Endodermal cell (in vitro differentiated cells): ENCODE results near the gene TMEM147. TPM values are rescaled to one million over a fixed set of nuclear protein-coding genes. Genes with fewer than 3 reads are reported as not detected.

Experiments used
- DNase-seq: peaks from one replicate; pipeline ENCODE4 v3.0.0-alpha.2; 2017
- H3K27ac ChIP-seq: 2 replicates; pipeline ENCODE4 v1.5.1; 2013; ENCODE audit warnings: mild to moderate bottlenecking, low read depth, low read length, moderate library complexity
- H3K27me3 ChIP-seq: 2 replicates; pipeline ENCODE4 v1.6.1; 2013; ENCODE audit warnings: mild to moderate bottlenecking, low read length, moderate library complexity; ENCODE audit not compliant: insufficient read depth, control insufficient read depth, poor library complexity, severe bottlenecking
- H3K36me3 ChIP-seq: 2 replicates; pipeline ENCODE4 v1.7.0; 2013; ENCODE audit warnings: mild to moderate bottlenecking, low read length, moderate library complexity; ENCODE audit not compliant: control insufficient read depth, insufficient read depth
- H3K4me1 ChIP-seq: one replicate; pipeline ENCODE4 v1.7.0; 2013; ENCODE audit warnings: low read length; ENCODE audit not compliant: control insufficient read depth, insufficient read depth
- H3K4me3 ChIP-seq: 2 replicates; pipeline ENCODE4 v1.5.1; 2013; ENCODE audit warnings: mild to moderate bottlenecking, low read length, moderate library complexity
- H3K9ac ChIP-seq: 2 replicates; pipeline ENCODE4 v1.6.1; 2013; ENCODE audit warnings: mild to moderate bottlenecking, low read length, moderate library complexity; ENCODE audit not compliant: poor library complexity, severe bottlenecking; ENCODE audit errors: extremely low read depth
- H3K9me3 ChIP-seq: 2 replicates; pipeline ENCODE4 v1.6.1; 2013; ENCODE audit warnings: mild to moderate bottlenecking, low read length, moderate library complexity; ENCODE audit not compliant: control insufficient read depth
- H3K27ac Mint-ChIP-seq: 2 replicates; pipeline ENCODE4 v1.8.0; 2020; ENCODE audit warnings: mixed read lengths
- H3K27me3 Mint-ChIP-seq: 2 replicates; pipeline ENCODE4 v1.8.0; 2021; ENCODE audit warnings: mild to moderate bottlenecking, mixed read lengths; ENCODE audit not compliant: insufficient read depth
- H3K36me3 Mint-ChIP-seq: 2 replicates; pipeline ENCODE4 v1.8.0; 2020; ENCODE audit warnings: low read depth, mixed read lengths
- H3K4me1 Mint-ChIP-seq: 2 replicates; pipeline ENCODE4 v1.8.0; 2020; ENCODE audit warnings: mixed read lengths
- H3K4me3 Mint-ChIP-seq: 2 replicates; pipeline ENCODE4 v1.8.0; 2020; ENCODE audit warnings: mild to moderate bottlenecking, moderate library complexity, mixed read lengths
- H3K9me3 Mint-ChIP-seq: 2 replicates; pipeline ENCODE4 v1.8.0; 2020; ENCODE audit warnings: mild to moderate bottlenecking, mixed read lengths
- WGBS, 2 experiments: methylation state at CpG; one replicate each; pipeline versions ENCODE4 v1.1.5 to v1.1.7; 2013; ENCODE audit warnings: missing lambda C conversion rate in 2 of 2, mixed read lengths in 1 of 2; ENCODE audit not compliant: insufficient coverage in 1 of 2, insufficient read length in 1 of 2; 5-methylcytosine and 5-hydroxymethylcytosine counted together
- total RNA-seq, 2 donors: library from RNA; stranded (reverse); fragmentation: NEBNext Ultra II Directional in 1 of 2; extraction: Animal tissue kit (Norgen Biotek cat#: 25700) in 1 of 2; gene quantifications; 2 replicates in 1 of 2; 3 replicates in 1 of 2; pipeline ENCODE4 v1.2.1, GENCODE V29; 2021
- TF ChIP-seq, protein P1 (sequence below): fragments of 200-600 bp; sonication (generic); conservative IDR thresholded peaks from 2 replicates; pipeline ENCODE4 v1.5.0; 2021; ENCODE audit warnings: antibody characterized with exemption, mild to moderate bottlenecking

The TMEM147 gene
- total RNA-seq, 2 donors from 2014 or later: 109 to 119 TPM

DNA sequence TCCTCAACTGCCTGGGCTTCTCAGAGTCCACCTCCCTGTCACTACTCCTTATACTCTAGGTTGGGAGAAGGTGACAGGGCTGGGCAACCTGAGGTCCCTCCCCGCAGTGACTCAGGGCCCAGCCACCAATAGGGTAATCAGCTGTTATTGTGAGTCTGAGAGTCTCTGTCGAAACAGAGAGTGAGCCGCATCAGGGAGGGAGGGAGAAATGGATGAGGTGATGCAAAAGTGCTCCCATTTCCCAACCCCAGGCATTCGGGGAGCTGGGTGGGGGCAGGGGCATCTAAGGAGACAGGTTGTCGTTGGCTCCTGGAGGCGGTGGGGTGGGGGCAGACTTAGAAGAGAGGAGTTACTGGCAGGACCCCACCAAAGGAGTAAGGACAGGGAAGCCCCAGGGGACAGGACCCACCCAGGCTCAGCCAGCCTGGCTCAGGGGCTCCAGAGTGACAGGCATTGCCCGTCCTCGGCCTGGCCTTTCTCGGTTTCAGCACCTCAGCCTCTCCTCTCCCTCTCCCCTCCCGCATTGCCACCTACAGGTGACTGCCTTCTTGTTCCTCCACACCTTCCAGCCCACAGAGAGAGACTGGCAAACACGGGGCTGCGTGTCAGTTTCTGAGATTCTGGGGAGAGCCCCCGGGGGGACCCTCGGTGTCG, 31.7 kb upstream of the TMEM147 start, which contains the start of gene DMKN:
TSS of gene DMKN (minus strand) at position 22 of the 654 bp plus-strand sequence. CDS start 174 bp downstream, outside the sequence.
- Mint-ChIP-seq H3K4me1 (peaks cover 8% of the 10 kb centered on the region), H3K36me3 (no peaks in the 10 kb centered on the region), H3K27me3 (peaks cover 5% of the 10 kb centered on the region), H3K4me3 (peak within 1 kb of the TSS; percentile 18), H3K9me3 (no peaks in the 10 kb centered on the region), H3K27ac (no peak within 1 kb of the TSS)
- Histone ChIP-seq H3K27ac (no peak within 1 kb of the TSS), H3K4me3 (no peak within 1 kb of the TSS), H3K9me3 (no peaks in the 10 kb centered on the region), H3K27me3 (no peaks in the 10 kb centered on the region), H3K36me3 (no peaks in the 10 kb centered on the region), H3K9ac (no peak within 1 kb of the TSS), H3K4me1 (peaks cover 4% of the 10 kb centered on the region)
- TF ChIP-seq, protein P1, sequence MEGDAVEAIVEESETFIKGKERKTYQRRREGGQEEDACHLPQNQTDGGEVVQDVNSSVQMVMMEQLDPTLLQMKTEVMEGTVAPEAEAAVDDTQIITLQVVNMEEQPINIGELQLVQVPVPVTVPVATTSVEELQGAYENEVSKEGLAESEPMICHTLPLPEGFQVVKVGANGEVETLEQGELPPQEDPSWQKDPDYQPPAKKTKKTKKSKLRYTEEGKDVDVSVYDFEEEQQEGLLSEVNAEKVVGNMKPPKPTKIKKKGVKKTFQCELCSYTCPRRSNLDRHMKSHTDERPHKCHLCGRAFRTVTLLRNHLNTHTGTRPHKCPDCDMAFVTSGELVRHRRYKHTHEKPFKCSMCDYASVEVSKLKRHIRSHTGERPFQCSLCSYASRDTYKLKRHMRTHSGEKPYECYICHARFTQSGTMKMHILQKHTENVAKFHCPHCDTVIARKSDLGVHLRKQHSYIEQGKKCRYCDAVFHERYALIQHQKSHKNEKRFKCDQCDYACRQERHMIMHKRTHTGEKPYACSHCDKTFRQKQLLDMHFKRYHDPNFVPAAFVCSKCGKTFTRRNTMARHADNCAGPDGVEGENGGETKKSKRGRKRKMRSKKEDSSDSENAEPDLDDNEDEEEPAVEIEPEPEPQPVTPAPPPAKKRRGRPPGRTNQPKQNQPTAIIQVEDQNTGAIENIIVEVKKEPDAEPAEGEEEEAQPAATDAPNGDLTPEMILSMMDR: peak; percentile 65
- WGBS, 2 experiments: 43 to 50% methylated on average over 1 to 15 of the region's 15 CpGs
- DNase-seq: peak; percentile 86

DNA sequence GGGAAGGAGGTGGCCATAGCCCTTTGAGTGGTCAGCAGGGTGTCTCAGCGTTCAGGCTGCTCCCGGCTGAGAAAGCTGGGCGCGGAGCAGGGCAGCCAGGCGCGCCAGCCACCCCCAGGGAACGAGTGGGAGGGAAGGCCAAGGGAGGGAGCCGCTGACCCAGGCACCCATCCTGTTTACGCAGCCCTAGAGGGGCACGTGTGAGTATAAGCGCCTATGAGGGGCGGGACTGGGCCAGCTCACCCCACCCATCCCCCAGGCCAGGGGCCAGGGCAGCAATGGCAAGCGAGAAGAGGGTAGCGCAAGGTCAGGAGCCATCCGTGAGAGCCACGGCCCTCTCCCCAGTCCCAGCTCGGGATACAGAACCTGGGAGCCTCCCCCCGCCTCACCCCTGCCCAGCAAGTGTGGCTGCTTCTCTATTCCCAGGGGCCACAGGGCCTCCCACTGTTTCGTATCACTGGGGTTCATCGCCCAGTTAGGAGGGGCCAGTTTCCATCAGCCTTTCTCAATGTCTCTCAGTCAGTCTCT, 31.1 kb upstream of the TMEM147 start:
- Histone ChIP-seq H3K4me1 (peaks cover 4% of the 10 kb centered on the region), H3K9me3 (no peaks in the 10 kb centered on the region), H3K9ac (no peak overlapping the region), H3K36me3 (no peaks in the 10 kb centered on the region), H3K4me3 (no peak overlapping the region), H3K27me3 (no peaks in the 10 kb centered on the region), H3K27ac (no peak overlapping the region)
- no peaks in the 10 kb centered on the region for H3K9me3 Mint-ChIP-seq
- peaks cover 8% of the 10 kb centered on the region for H3K4me1 Mint-ChIP-seq
- H3K36me3 Mint-ChIP-seq: no peaks in the 10 kb centered on the region
- DNase-seq: peak; percentile 80
- TF ChIP-seq, protein P1: peak; percentile 39
- peaks cover 5% of the 10 kb centered on the region for H3K27me3 Mint-ChIP-seq
- 59% methylated on average over 4 to 20 of the region's 20 CpGs for WGBS, 2 experiments
- H3K27ac Mint-ChIP-seq: no peak overlapping the region
- H3K4me3 Mint-ChIP-seq: peak overlapping the region; percentile 18

DNA sequence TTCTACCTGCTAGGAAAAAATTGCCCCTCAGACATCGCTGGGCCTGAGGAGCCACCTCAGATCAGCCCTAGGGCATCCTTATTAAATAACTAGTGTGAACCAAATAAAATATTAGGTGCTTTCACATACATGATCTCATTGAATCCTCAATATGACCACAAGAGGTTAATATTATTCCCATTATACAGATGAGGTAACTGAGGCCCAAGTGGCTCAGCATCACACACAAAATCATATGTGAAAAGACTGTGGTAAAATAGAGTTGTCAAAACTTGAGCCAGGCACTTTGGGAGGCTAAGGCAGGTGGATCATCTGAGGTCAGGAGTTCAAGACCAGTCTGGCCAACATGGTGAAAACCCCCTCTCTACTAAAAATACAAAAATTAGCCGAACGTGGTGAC, 29.1 kb upstream of the TMEM147 start:
- Histone ChIP-seq H3K4me1 (peaks cover 4% of the 10 kb centered on the region), H3K9me3 (no peaks in the 10 kb centered on the region), H3K36me3 (no peaks in the 10 kb centered on the region), H3K27me3 (no peaks in the 10 kb centered on the region), H3K4me3 (no peak overlapping the region), H3K27ac (no peak overlapping the region), H3K9ac (no peak overlapping the region)
- H3K4me1 Mint-ChIP-seq: peaks cover 8% of the 10 kb centered on the region
- DNase-seq: no peak
- peaks cover 3% of the 10 kb centered on the region for H3K27me3 Mint-ChIP-seq
- no peak overlapping the region for H3K4me3 Mint-ChIP-seq
- H3K36me3 Mint-ChIP-seq: no peaks in the 10 kb centered on the region
- no peak overlapping the region for H3K27ac Mint-ChIP-seq
- no peaks in the 10 kb centered on the region for H3K9me3 Mint-ChIP-seq
- TF ChIP-seq, protein P1: no peak
- WGBS, 2 experiments: 96 to 100% methylated on average over 3 of the region's 3 CpGs
